GM18511 (cell line): Measurements from ENCODE around the gene TMEM54.

ENCODE experiments used
- ATAC-seq: cut with Tn5 transposase; IDR thresholded peaks from one replicate; pipeline ENCODE4 v1.9.1; 2021; ENCODE audit warnings: mild to moderate bottlenecking, moderate library complexity; ENCODE audit not compliant: unreplicated experiment

Gene TMEM54

GRCh38 chr1:32895325-32896215 lies 5.6 kb downstream of the TMEM54 start:
- no peak for ATAC-seq

GRCh38 chr1:32894681-32895080 lies 6.5 kb downstream of the TMEM54 start:
- no peak for ATAC-seq

DNA sequence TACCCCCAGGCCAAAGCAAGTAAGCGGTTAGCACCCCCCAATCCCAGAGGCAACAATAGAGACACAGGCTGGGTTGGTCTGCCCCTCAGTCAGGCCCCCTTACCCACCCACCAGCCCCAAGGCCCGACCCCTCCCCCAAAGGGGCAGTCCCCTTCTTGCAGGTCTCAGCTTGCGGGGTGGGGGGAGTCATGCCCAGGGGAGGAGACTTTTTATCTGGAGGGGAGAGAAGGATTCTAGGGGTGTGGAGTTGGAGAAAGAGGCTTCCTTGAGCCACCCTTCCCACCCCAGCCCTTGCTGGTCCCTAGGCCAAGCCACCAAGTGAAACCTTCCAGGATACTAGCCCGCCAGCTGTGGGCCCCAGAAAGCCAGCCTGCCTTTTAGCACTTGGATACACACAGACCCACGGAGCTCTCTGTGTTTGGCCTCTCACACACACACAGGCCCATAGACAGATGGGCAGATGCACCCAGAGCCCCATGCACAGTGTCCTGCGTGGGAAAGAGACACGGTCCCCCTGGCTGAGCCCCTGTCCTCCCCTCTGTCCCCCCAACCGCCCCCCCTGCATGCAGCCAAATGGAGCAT lies 7.1 kb downstream of the TMEM54 start:
- no peak for ATAC-seq

GRCh38 chr1:32893198-32894018 lies 7.8 kb downstream of the TMEM54 start:
- ATAC-seq, result no peak

GRCh38 chr1:32892368-32893197 lies 8.6 kb downstream of the TMEM54 start:
- ATAC-seq, result no peak

DNA sequence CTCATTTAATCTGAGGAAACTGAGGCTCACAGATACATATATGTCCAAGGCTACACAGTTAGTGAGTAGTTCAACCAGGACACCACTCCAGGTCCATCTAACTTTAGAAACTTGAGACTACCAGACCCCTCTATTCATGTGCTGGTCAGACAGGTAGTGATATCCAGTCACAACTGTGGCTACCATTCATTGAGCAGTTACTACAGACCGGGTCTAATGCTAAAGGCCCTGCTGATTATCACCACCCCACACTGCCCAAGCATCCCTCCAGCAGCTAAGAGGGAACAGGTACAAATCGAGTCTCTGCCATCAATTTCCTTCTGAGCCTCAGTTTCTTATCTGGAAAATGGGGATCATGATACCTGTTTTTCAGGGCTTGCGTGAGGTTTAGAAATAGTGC lies 9.6 kb downstream of the TMEM54 start:
- no peak for ATAC-seq

- no peak for ATAC-seq
Observed at GRCh38 chr1:32891241-32891570, 10.0 kb downstream of the TMEM54 start.

DNA sequence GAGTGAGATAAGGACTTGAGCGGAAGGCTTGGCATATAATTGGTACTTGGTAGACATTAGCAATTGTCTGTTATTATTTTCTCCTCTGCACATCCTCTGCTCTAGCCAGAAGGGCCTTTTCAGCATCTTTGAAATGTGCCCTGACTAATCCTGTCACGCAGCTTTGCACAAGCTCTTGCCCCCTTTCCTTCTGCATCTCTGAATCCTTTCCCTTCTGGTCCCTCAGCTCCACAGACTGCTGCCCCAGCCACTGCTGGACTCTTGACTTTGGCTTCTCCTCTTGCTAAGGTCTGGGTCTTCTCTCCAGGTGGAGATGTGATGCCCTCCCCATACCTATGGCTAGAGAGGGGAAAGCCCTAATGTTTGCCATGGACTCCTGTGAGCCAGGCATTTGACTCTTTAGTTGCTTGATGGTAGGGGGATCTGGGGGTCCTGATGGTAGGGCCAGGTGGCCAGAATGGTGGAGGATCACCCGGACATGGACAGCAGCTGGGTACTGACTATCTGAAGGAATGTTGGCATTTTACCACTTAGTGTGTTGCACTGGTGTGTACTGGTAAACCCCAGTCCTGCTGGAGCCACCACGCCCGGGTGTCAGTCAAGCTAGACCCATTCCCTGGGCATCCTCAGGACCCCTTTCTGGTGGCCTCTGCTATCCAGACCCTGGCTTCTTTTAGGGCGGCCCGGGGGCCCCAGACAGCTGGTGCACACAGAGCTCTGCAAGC lies 10.5 kb downstream of the TMEM54 start:
- no peak for ATAC-seq

GRCh38 chr1:32889731-32890278 lies 11.4 kb downstream of the TMEM54 start:
- ATAC-seq, result no peak

DNA sequence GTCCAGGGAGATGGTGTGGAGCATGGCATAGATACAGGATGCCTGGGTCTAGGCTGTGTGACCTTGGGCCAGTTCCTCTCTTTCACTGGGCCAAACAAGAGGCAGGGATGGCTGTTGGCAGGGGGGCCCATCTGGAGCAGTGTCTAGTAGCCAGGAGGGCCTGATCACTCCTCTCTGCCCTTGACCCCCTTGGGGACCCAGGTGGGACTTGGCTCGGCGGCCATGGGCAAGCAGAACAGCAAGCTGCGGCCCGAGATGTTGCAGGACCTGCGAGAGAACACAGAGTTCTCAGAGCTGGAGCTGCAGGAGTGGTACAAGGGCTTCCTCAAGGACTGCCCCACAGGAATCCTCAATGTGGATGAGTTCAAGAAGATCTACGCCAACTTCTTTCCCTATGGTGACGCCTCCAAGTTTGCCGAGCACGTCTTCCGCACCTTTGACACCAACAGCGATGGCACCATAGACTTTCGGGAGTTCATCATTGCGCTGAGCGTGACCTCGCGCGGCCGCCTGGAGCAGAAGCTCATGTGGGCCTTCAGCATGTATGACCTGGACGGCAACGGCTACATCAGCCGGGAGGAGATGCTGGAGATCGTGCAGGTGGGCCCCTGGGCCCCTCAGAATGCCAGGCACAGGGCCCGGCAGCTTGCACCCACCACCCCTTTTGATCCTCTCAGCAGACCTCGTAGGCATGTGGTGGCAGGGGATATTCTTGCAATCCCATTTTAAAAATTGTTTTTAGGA lies 12.3 kb downstream of the TMEM54 start:
- no peak for ATAC-seq

DNA sequence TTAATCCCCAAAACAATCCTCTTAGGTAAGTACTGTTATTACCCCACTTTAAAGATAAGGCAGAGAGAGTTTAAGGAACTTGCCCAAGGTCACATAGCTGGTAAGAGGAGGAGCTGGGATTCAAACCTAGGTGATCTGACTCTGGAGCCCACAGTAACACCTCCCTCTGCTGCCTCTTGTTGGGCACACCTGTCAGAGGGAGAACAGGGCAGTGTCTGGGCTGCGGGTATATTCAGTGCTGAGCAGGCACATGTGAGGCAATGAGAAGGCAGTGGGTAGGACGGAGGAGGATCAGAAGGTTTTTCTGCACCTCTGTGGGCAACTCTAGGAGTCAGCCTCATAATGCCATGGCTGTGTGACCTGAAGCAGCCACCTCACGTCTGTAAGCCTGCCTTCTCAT lies 13.1 kb downstream of the TMEM54 start:
- no peak for ATAC-seq

GRCh38 chr1:32887623-32888022 lies 13.6 kb downstream of the TMEM54 start:
- ATAC-seq, result no peak

GRCh38 chr1:32886828-32887414 lies 14.3 kb downstream of the TMEM54 start:
- no peak for ATAC-seq

DNA sequence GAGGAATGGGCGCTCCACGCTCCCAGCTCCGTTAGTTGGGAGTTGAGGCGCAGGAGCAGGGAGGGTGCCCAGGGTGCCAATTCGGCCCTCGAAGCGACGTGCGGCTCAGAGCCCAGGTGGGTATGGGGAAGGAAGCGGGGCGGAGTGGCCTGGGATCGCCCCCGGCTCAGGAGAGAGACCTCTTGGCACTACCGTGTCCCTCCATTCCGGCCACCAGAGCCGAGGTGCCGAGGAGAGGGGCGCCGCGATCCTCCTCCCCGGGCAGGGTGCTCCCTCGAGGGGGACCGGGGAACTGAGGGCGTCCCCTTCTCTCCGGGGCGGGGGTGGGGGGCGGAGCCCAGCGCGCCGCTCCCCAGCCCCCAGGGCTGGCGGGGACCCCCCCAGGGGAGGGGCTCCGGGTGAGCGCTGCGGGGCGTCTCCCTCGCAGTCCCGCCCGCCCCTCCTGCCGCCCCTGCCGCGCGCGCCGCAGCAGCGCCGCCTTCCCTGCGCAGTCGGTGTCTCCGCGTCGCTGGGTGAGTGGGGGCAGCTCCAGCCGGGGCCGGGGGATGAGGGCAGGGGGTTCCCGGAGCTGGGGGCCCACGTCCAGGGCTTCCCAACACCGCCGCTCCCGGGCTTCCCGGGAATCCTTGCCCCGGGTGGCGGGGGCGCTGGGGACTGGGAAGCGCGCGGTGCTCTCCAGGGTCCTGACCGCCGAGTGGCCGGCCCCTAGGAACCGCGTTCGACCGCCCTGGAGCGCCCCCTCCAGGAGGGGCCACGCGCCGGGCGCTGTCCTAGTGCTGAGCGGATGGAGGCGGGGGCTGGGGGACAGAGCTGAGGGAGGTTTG lies 15.0 kb downstream of the TMEM54 start, which contains the start of gene HPCA:
Gene HPCA (plus strand): TSS at position 488 of the 824 bp plus-strand sequence. CDS start 2,408 bp downstream, outside the sequence.
- no peak for ATAC-seq

DNA sequence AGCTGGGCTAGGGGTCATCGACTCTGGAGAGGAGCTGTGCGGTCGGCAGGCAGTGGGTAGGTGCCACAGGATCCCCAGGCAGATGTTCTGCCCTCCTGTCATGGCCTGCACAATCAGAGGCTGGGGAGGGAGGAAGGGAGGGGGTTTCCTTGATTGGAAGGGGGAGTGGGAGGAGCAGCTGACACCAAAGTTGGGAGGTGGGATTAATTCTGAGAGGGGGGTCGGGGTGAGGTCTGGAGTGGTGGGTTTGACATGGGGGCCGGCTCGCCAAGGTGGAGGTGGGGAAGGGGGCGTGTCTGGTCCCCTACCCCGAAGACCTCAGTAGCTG lies 15.5 kb downstream of the TMEM54 start:
- ATAC-seq, result no peak

DNA sequence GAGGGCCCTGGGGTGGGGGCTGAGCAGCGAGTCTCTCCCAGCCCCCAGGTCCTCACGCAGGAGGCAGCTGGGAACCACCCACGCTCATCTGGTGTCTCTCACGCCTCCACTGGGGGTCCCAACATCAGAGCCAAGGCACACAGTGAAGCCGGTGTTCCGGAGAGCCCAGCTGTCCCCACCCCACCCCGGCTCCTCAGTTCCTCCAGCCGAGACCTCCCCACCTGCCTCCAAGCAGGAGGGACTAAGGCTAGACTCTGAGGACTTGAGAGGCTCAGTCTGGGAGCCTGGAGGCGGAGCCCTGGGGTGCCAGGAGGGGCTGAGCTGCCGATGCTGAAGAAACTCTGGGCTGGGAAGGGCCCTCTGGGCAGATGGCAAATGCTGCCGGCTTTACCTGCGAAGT lies 16.5 kb downstream of the TMEM54 start:
- no peak for ATAC-seq

- no peak for ATAC-seq
Observed at GRCh38 chr1:32884032-32884372, 17.2 kb downstream of the TMEM54 start.
